ENCODE results near the gene SIL1.

DNA sequence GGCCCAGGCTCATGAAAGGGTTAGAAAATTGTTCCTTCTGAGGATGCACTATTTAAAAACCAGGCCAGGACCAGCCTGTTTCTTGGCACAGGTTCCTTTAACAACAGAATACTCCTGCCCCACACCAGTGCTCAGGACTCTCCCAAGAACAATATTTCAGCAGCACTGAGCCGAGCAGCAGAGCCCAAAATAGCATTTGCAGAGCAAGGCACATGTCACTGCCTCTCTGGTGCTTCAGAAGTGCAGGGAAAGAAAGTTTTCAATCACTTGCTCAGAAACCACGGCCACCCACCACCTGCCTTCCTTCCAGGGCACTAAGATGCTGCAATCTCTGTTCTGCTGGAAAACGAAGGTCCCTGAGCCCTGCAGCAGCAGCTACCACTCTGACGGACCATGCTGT is 77.6 kb downstream of the SIL1 start:
- no peak for TF ChIP-seq POLR2A (IDR thresholded peaks at IDR 0.05)
- TF ChIP-seq, protein P1, sequence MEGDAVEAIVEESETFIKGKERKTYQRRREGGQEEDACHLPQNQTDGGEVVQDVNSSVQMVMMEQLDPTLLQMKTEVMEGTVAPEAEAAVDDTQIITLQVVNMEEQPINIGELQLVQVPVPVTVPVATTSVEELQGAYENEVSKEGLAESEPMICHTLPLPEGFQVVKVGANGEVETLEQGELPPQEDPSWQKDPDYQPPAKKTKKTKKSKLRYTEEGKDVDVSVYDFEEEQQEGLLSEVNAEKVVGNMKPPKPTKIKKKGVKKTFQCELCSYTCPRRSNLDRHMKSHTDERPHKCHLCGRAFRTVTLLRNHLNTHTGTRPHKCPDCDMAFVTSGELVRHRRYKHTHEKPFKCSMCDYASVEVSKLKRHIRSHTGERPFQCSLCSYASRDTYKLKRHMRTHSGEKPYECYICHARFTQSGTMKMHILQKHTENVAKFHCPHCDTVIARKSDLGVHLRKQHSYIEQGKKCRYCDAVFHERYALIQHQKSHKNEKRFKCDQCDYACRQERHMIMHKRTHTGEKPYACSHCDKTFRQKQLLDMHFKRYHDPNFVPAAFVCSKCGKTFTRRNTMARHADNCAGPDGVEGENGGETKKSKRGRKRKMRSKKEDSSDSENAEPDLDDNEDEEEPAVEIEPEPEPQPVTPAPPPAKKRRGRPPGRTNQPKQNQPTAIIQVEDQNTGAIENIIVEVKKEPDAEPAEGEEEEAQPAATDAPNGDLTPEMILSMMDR (IDR thresholded peaks at IDR 0.05): no peak
- TF ChIP-seq EP300 (IDR thresholded peaks at IDR 0.05): no peak

Data from gastroesophageal sphincter (tissue), 3 donors.